K562 treated with DMSO at 1 percent for 48 hours (cell line): ENCODE measurements around the gene RPP25. TPM values are rescaled to one million over a fixed set of nuclear protein-coding genes. Genes with fewer than 3 reads are reported as not detected.

ENCODE experiments used
- total RNA-seq: library from RNA; unstranded; fragments of 300-600 nt; gene quantifications from 2 replicates; pipeline ENCODE4 v1.2.3, GENCODE V29; 2022; ENCODE audit warnings: low replicate concordance; ENCODE audit errors: extremely low read depth

The RPP25 gene
- not detected in 2 replicates for total RNA-seq

GRCh38 chr15:74956648-74957475, at the start of gene RPP25:
RPP25 (minus strand) TSS chr15:74956772; CDS start chr15:74956583, 189 bp downstream.

GRCh38 chr15:74995182-74995778, 38.7 kb upstream of the RPP25 start, which contains the start of gene SCAMP5:
SCAMP5 (plus strand) TSS chr15:74995563; CDS start chr15:75011840, 16,277 bp downstream.

GRCh38 chr15:74937590-74938371, 18.8 kb downstream of the RPP25 start, which contains the start of gene COX5A:
COX5A (minus strand) TSS chr15:74938073; CDS start chr15:74938014, 59 bp downstream.

GRCh38 chr15:74906450-74907162, 50.0 kb downstream of the RPP25 start, which contains the start of gene FAM219B:
FAM219B (minus strand) TSS chr15:74906851; CDS start chr15:74906800, 51 bp downstream.

Other genes with a start within 250 kb of the RPP25 start
- not detected in 2 replicates for gene CYP1A1, start 231.2 kb downstream of the RPP25 start, total RNA-seq
- not detected in 2 replicates for gene CYP1A2, start 207.9 kb downstream of the RPP25 start, total RNA-seq
- gene CSK, start 174.7 kb downstream of the RPP25 start, total RNA-seq: not detected in 2 replicates
- gene LMAN1L, start 143.9 kb downstream of the RPP25 start, total RNA-seq: not detected in 2 replicates
- gene CPLX3, start 130.1 kb downstream of the RPP25 start, total RNA-seq: not detected in 2 replicates
- gene ULK3, start 113.6 kb downstream of the RPP25 start, total RNA-seq: not detected in 2 replicates
- not detected in 2 replicates for gene SCAMP2, start 83.4 kb downstream of the RPP25 start, total RNA-seq
- gene MPI, start 66.7 kb downstream of the RPP25 start, total RNA-seq: not detected in 2 replicates
- not detected in 2 replicates for gene FAM219B, start 49.9 kb downstream of the RPP25 start, total RNA-seq
- gene COX5A, start 18.7 kb downstream of the RPP25 start, total RNA-seq: not detected in 2 replicates
- gene SCAMP5, start 38.8 kb upstream of the RPP25 start, total RNA-seq: not detected in 2 replicates
- not detected in 2 replicates for gene PPCDC, start 66.8 kb upstream of the RPP25 start, total RNA-seq
- gene C15orf39, start 245.1 kb upstream of the RPP25 start, total RNA-seq: not detected in 2 replicates